IPS-20b (cell line): ENCODE results near the gene BTBD9.

Experiments used
- H3K27ac ChIP-seq: one replicate; pipeline ENCODE4 v1.5.1; 2013; ENCODE audit warnings: low read length
- H3K27me3 ChIP-seq: 2 replicates; pipeline ENCODE4 v1.6.1; 2013; ENCODE audit warnings: mild to moderate bottlenecking, low read length, inconsistent platforms; ENCODE audit not compliant: insufficient read depth
- H3K36me3 ChIP-seq: 2 replicates; pipeline ENCODE4 v1.6.1; 2013; ENCODE audit warnings: low read depth, mild to moderate bottlenecking, inconsistent platforms, low read length, moderate library complexity; ENCODE audit not compliant: insufficient read depth
- H3K4me1 ChIP-seq: 2 replicates; pipeline ENCODE4 v1.6.1; 2013; ENCODE audit warnings: mild to moderate bottlenecking, control low read depth, inconsistent platforms, low read length, moderate library complexity; ENCODE audit not compliant: insufficient read depth
- H3K4me3 ChIP-seq: 2 replicates; pipeline ENCODE4 v1.5.1; 2013; ENCODE audit warnings: mild to moderate bottlenecking, low read length, inconsistent platforms
- H3K9ac ChIP-seq: 2 replicates; pipeline ENCODE4 v1.6.1; 2013; ENCODE audit warnings: low read depth, mild to moderate bottlenecking, inconsistent platforms, low read length, moderate library complexity
- H3K9me3 ChIP-seq: 2 replicates; pipeline ENCODE4 v1.6.1; 2013; ENCODE audit warnings: mild to moderate bottlenecking, low read depth, low read length, inconsistent platforms; ENCODE audit not compliant: insufficient read depth

Gene BTBD9

GRCh38 chr6:38572186-38572813, 67.4 kb downstream of the BTBD9 start:
- H3K9ac ChIP-seq, result no peak overlapping the region
- H3K4me3 ChIP-seq, result no peak overlapping the region
- no peaks in the 10 kb centered on the region for H3K9me3 ChIP-seq
- no peaks in the 10 kb centered on the region for H3K36me3 ChIP-seq
- H3K27ac ChIP-seq, result no peak overlapping the region
- peaks cover 5% of the 10 kb centered on the region; the same call in 1 of the 2 replicates for H3K4me1 ChIP-seq
- H3K27me3 ChIP-seq, result no peaks in the 10 kb centered on the region

DNA sequence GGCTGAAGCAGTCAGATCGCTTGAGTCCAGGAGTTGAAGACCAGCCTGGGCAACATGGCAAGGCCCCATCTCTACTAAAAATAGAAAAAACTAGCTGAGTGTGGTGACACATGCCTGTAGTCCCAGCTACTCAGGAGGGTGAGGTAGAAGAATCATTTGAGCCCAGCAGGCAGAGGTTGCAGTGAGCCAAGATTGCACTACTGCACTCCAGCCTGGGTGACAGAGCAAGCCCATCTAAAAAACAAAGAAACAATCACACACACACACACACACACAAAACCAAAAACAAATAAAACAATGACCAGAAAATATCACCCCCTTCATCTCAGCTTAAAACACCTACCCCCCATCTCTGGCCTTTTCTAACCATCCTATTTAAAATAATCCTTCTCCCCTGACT, 68.0 kb downstream of the BTBD9 start:
- Histone ChIP-seq H3K9me3 (no peaks in the 10 kb centered on the region), H3K36me3 (no peaks in the 10 kb centered on the region), H3K27ac (no peak overlapping the region)

DNA sequence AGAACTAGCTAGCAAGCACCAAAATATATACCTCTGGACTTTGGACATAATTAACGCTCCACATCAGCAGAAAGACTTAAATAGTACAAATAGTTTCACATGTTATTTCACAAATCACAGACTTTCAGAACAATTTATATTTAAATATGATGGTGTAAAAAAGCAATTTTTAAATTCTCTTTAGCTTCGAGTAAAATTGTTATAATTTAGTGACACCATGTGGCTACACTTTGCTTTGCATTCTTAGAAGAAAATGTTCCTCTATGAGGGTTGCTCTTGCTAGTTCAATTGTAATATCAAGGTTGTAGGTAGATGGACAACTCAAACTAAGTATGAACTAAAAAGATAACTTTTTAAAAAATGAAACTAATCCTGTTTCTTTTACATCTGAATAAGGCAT, 69.0 kb downstream of the BTBD9 start:
- H3K4me1 ChIP-seq, result peaks cover 13% of the 10 kb centered on the region
- no peaks in the 10 kb centered on the region for H3K9me3 ChIP-seq
- H3K27ac ChIP-seq, result no peak overlapping the region
- no peaks in the 10 kb centered on the region for H3K27me3 ChIP-seq
- H3K4me3 ChIP-seq, result no peak overlapping the region
- H3K9ac ChIP-seq, result no peak overlapping the region
- no peaks in the 10 kb centered on the region for H3K36me3 ChIP-seq

More for the DNA sequence above, 68.0 kb downstream of the BTBD9 start:
- no peak overlapping the region for H3K9ac ChIP-seq
- peaks cover 7% of the 10 kb centered on the region for H3K4me1 ChIP-seq
- no peak overlapping the region for H3K4me3 ChIP-seq
- H3K27me3 ChIP-seq, result no peaks in the 10 kb centered on the region

- no peaks in the 10 kb centered on the region for H3K27me3 ChIP-seq
- no peaks in the 10 kb centered on the region for H3K36me3 ChIP-seq
- no peak overlapping the region for H3K9ac ChIP-seq
- no peak overlapping the region for H3K27ac ChIP-seq
- peaks cover 13% of the 10 kb centered on the region for H3K4me1 ChIP-seq
- no peaks in the 10 kb centered on the region for H3K9me3 ChIP-seq
- no peak overlapping the region for H3K4me3 ChIP-seq
Measured at GRCh38 chr6:38567436-38567835, 72.3 kb downstream of the BTBD9 start.

GRCh38 chr6:38566295-38567030, 73.3 kb downstream of the BTBD9 start:
- Histone ChIP-seq H3K4me1 (peaks cover 13% of the 10 kb centered on the region), H3K27me3 (no peaks in the 10 kb centered on the region), H3K9me3 (no peaks in the 10 kb centered on the region), H3K4me3 (no peak overlapping the region), H3K9ac (no peak overlapping the region), H3K27ac (no peak overlapping the region), H3K36me3 (no peaks in the 10 kb centered on the region)

GRCh38 chr6:38564301-38564700, 75.4 kb downstream of the BTBD9 start:
- Histone ChIP-seq H3K27me3 (no peaks in the 10 kb centered on the region), H3K36me3 (no peaks in the 10 kb centered on the region), H3K4me1 (peaks cover 8% of the 10 kb centered on the region), H3K9me3 (no peaks in the 10 kb centered on the region), H3K27ac (no peak overlapping the region), H3K9ac (no peak overlapping the region), H3K4me3 (no peak overlapping the region)

- no peaks in the 10 kb centered on the region for H3K9me3 ChIP-seq
- no peaks in the 10 kb centered on the region for H3K36me3 ChIP-seq
- no peaks in the 10 kb centered on the region; the same call in 1 of the 2 replicates for H3K4me1 ChIP-seq
- H3K27me3 ChIP-seq, result no peaks in the 10 kb centered on the region
- no peak overlapping the region for H3K27ac ChIP-seq
- no peak overlapping the region for H3K4me3 ChIP-seq
- no peak overlapping the region for H3K9ac ChIP-seq
Measured at GRCh38 chr6:38555606-38556005, 84.1 kb downstream of the BTBD9 start.

- no peaks in the 10 kb centered on the region; the same call in 1 of the 2 replicates for H3K4me1 ChIP-seq
- no peak overlapping the region for H3K9ac ChIP-seq
- H3K27ac ChIP-seq, result no peak overlapping the region
- H3K36me3 ChIP-seq, result no peaks in the 10 kb centered on the region
- no peak overlapping the region for H3K4me3 ChIP-seq
- H3K9me3 ChIP-seq, result no peaks in the 10 kb centered on the region
- no peaks in the 10 kb centered on the region for H3K27me3 ChIP-seq
Measured at GRCh38 chr6:38554700-38555413, 84.9 kb downstream of the BTBD9 start.

GRCh38 chr6:38554014-38554413, 85.7 kb downstream of the BTBD9 start:
- no peaks in the 10 kb centered on the region for H3K36me3 ChIP-seq
- H3K27me3 ChIP-seq, result no peaks in the 10 kb centered on the region
- no peak overlapping the region for H3K9ac ChIP-seq
- H3K4me1 ChIP-seq, result no peaks in the 10 kb centered on the region; the same call in 1 of the 2 replicates
- no peak overlapping the region for H3K27ac ChIP-seq
- no peaks in the 10 kb centered on the region for H3K9me3 ChIP-seq
- H3K4me3 ChIP-seq, result no peak overlapping the region

DNA sequence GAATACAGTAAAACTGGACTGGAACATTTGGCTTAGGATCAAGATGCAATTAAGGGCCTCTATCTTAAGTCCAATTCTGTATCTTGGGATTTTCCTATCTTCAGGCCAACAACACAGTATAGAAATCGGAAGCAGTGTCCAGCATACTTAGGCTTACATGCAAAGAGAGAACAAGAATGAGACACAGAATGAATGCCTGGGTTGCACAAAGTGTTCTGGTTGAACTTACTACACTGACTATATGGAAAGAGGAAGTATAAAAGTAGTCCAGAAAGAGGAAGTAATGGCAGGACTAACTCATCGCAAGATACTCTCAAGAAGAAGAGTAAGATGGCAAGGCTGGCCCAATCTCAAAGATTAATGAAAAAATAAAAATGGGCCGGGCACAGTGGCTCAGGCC, 87.6 kb downstream of the BTBD9 start:
- H3K9ac ChIP-seq, result no peak overlapping the region
- no peaks in the 10 kb centered on the region for H3K27me3 ChIP-seq
- H3K36me3 ChIP-seq, result no peaks in the 10 kb centered on the region
- H3K9me3 ChIP-seq, result no peaks in the 10 kb centered on the region
- no peak overlapping the region for H3K4me3 ChIP-seq
- no peaks in the 10 kb centered on the region; the same call in 1 of the 2 replicates for H3K4me1 ChIP-seq
- no peak overlapping the region for H3K27ac ChIP-seq

- Histone ChIP-seq H3K9me3 (no peaks in the 10 kb centered on the region), H3K27ac (no peak overlapping the region), H3K36me3 (no peaks in the 10 kb centered on the region), H3K4me3 (no peak overlapping the region), H3K27me3 (no peaks in the 10 kb centered on the region), H3K4me1 (no peaks in the 10 kb centered on the region; the same call in 1 of the 2 replicates), H3K9ac (no peak overlapping the region)
Measured at GRCh38 chr6:38549795-38550194, 89.9 kb downstream of the BTBD9 start.

DNA sequence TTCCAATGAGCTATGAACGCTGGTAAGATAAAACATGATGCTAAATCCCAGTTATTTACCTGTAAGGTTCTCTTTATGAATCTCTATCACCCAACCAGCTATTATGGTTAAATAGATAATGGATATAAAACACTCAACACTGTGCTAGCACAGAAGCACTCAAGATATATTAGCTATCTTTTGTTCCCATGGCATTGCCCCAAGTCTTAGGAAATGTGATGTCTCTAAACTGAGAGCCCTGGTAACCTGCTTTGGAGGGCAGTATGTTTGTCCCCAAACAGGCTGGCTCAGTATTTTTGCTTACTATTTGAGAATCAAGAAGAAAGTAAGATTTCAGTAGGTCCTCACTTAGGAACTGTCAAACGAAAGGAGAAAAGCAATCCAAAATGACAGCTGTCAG, 90.5 kb downstream of the BTBD9 start:
- no peaks in the 10 kb centered on the region for H3K27me3 ChIP-seq
- no peaks in the 10 kb centered on the region for H3K4me1 ChIP-seq
- H3K4me3 ChIP-seq, result no peak overlapping the region
- no peak overlapping the region for H3K9ac ChIP-seq
- no peaks in the 10 kb centered on the region for H3K36me3 ChIP-seq
- H3K9me3 ChIP-seq, result no peaks in the 10 kb centered on the region
- no peak overlapping the region for H3K27ac ChIP-seq
